Heart left ventricle (tissue), 13 donors: ENCODE measurements around the gene COMMD1.

Source experiments
- CTCF ChIP-seq, 12 donors: fragments of 200-600 bp; sonication (generic) in 4 of 12; IDR thresholded peaks; one replicate each; pipeline versions ENCODE4 v1.5.0 to v1.8.0; 2018 to 2022; ENCODE audit warnings: antibody characterized with exemption in 12 of 12, mild to moderate bottlenecking in 5 of 12
- POLR2A ChIP-seq, 2 donors: fragments of 450-650 bp; IDR thresholded peaks; one replicate each; pipeline ENCODE4 v1.6.1; 2017; ENCODE audit warnings: antibody characterized with exemption in 2 of 2, mild to moderate bottlenecking in 2 of 2, moderate library complexity in 2 of 2
- donor health status: ischemic (EF 13 %, LVEDD 7.1; RV severe dilation, severe dysfunction).
- donor health status: DM: no; HTN: yes; CAD: no.
- donor health status: DM: no; HTN: no; CAD: no.
- donor health status: ischemic (EF 25% LVEDD 6.9; RV normal size, moderate dysfunction).
- donor health status: ischemic (EF 25% LVEDD 5.7; RV mildly dilated, moderate dysfunction).
- donor health status: ischemic (EF 35%, LVEDD 5.7; RV mildly dilated, moderate dysfunction).
- donor health status: nonischemic (EF 11% LVEDD 7.7; RV severe dilation, severe dysfunction).
- donor health status: DM: yes; HTN: yes; CAD: no.
- donor health status: PGD.
- donor health status: ischemic (EF 29% LVEDD 5.4; RV normal size, mild dysfunction).
- donor health status: nonischemic (EF 23%, LVEDD 6.1; RV moderate dilation, normal function).

- TF ChIP-seq CTCF (IDR thresholded peaks at IDR 0.05) (no peak), POLR2A (IDR thresholded peaks at IDR 0.05) (no peak)
Observed at GRCh38 chr2:62101886-62102285, 196.4 kb downstream of the COMMD1 start.
